A549 (cell line): ENCODE data around the gene CLK2.

Source experiments
- EP300 ChIP-seq, 2 experiments: fragments of >200 bp; sonication (Bioruptor Twin); formaldehyde crosslinking; IDR thresholded peaks; 2 replicates in 1 of 2; 3 replicates in 1 of 2; pipeline ENCODE4 v1.6.1; 2016 to 2017
- JUN ChIP-seq, 2 experiments: fragments of >200 bp; sonication (Bioruptor Twin); formaldehyde crosslinking; IDR thresholded peaks; 2 replicates in 1 of 2; 3 replicates in 1 of 2; pipeline ENCODE4 v1.6.1; 2016 to 2017

DNA sequence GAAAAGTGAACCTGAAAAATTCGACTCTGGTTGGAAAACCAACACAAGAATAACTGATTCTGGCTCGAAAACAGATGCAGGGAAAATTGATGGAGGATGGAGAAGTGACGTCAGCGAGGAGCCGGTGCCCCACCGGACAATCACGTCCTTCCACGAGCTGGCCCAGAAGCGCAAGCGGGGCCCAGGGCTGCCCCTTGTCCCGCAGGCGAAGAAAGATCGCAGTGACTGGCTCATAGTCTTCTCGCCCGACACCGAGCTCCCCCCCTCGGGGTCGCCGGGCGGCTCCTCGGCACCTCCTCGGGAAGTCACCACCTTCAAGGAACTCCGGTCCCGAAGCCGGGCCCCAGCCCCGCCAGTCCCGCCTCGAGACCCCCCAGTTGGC is 49.3 kb upstream of the CLK2 start:
- TF ChIP-seq EP300 (IDR thresholded peaks at IDR 0.05) (no peak), JUN (IDR thresholded peaks at IDR 0.05) (no peak)
